GM11168 (cell line): ENCODE results near the gene L3MBTL4.

ENCODE experiments used
- in situ Hi-C: fragments of 300-500 bp; cut with MboI; formaldehyde crosslinking; loops from one replicate; pipeline ENCODE4 v1.12.0; 2022; ENCODE audit warnings: low sequenced_read_pairs; ENCODE audit not compliant: unreplicated experiment

The L3MBTL4 gene

DNA sequence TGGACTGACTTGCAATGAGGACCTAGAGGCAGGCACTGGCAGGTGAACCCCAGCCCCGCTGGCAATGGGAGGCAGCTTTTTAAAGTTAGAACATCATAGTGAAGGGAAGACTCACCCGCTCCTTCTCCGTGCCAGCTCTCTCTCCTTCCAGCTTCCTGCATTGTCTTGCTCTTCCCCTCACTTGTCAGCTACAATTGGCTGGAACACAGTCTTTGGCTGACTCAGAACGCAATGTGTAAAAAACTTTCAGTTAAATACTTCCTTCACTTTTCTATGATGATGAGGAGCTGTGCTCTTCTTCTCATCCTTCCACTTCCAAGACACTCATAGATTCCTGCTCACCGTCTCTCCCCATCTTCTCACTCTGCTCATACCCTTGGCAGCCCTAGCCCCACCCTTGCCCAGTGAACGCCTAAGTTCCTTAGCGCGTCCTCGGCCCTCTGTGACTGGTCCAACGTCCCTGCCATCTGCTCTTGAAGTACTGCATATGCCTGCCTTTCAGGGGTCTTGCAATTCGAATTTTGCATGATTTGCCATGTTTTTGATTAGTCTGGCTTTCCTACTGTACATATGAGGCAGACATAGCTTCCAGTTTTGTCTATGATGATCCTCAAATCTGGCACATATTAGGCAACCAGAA lies 401.4 kb downstream of the L3MBTL4 start:
- in situ Hi-C loops = no loop called here

DNA sequence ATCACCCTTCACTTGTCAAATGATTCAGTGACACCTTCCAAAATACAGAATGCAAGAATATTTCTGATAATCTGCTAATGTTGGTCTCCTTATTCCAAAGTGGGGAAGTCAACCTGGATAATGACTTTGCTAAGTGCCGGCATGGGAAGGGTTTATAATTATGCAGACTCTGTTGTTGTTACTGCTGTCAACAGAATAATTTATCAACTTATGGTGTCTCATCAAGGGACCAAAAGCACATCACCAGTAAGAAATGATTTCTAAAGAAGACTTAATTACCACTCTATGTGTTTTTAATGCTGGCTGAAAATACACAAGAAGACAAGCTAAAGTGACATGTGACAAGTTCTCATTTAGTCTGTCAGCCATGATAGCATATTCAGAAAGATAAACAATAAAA lies 403.8 kb downstream of the L3MBTL4 start:
- in situ Hi-C loops = no loop called here

DNA sequence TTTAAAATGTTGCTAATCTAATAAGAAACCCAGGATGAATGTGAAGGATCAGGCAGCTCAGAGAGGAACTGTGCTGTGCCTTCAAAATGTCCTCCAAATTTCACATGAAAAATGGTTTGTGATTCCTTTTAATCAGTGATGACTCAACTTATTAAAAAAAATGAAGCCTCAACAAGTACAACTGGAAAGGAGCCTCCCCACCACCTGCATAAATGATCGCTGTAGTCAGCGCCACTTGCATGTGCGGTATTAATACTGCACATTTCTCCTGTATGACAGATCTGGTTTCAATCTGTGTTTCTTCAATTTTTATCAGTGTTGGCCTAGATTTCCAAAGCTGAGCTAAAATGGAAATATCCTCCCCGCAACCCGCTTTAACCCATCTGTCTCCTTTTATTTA lies 404.4 kb downstream of the L3MBTL4 start:
- in situ Hi-C loops = no loop called here

GRCh38 chr18:6009756-6010155 lies 405.0 kb downstream of the L3MBTL4 start:
- in situ Hi-C loops = no loop called here

DNA sequence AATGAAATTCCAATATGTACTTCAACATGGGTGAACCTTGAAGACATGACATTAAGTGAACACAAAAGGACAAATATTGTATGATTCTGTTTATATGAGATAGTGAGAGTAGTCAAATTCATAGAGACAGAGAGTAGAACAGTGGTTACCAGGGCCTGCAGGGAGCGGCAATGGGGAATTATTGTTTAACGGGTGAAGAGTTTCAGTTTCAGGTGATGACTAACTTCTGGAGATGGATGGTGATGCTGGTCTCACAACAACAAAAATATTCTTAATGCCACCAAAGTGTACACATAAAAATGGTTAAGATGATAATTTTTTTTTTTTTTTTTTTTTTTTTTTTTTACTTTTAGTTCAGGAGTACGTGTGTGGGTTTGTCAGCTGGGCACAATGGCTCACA lies 410.0 kb downstream of the L3MBTL4 start:
- in situ Hi-C loops = no loop called here

- in situ Hi-C loops = no loop called here
Measured at GRCh38 chr18:6004119-6004518, 410.6 kb downstream of the L3MBTL4 start.

DNA sequence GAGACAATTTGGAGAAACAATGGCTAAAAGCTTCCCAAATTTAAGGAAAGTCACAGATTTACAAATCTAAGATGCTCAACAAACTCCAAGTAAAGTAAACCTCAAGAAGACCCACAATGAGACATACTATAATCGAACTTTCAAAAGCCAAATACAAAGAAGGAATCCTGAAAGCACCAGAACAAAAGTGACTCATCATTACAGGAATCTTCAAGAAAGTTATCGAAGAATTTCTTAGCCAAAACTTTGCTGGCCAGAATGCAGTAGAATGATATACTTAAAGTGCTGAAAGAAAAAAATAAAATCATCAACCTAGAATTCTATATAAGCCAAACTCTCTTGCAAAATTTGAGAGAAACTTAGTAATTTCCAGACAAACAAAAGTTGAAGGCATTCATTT lies 412.8 kb downstream of the L3MBTL4 start:
- in situ Hi-C loops = no loop called here

DNA sequence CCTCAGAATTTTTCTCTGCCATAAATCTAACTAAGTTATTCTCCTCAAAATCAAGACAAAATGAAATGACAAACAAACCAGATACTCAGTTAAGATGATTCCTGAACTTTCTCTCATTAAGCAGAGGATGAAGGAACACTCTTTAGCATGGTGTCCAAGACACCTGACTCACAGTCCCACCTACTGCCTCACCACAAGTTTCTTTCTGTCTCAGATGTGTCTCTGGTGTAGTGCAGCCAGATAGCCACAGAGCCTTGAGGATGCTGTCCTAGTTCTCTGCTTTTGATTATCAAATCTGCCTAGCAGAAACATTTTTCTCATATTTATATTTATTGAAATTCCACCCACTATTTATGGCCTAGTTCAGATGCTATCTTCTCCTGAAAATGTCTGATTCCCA lies 415.8 kb downstream of the L3MBTL4 start:
- in situ Hi-C loops = no loop called here

- in situ Hi-C loops = no loop called here
Measured at GRCh38 chr18:5998166-5998881, 416.4 kb downstream of the L3MBTL4 start.

- in situ Hi-C loops = no loop called here
Measured at GRCh38 chr18:5997361-5997760, 417.4 kb downstream of the L3MBTL4 start.

DNA sequence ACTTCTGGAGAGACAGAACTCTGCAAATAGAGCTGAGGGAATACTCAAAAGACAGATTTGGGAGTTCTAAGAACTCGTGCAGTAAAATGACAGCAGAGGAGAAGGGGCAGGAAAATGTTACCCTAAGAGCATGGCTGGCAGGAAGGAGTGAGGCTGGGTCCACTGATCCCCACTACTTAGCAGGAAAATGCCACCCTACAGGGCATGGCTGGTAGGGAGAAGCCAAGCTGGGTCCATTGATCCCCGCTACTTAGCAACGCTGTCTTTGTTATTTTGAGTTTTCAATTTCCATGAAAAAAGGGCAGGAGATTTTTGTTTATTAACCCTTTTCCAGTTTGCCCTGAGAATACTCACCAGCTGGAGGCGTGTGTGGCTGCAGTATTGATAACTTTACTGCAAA lies 419.1 kb downstream of the L3MBTL4 start:
- in situ Hi-C loops = no loop called here

- in situ Hi-C loops = no loop called here
Measured at GRCh38 chr18:5993938-5994337, 420.8 kb downstream of the L3MBTL4 start.

- in situ Hi-C loops = no loop called here
Measured at GRCh38 chr18:5992381-5992780, 422.3 kb downstream of the L3MBTL4 start.

GRCh38 chr18:5987249-5987648 lies 427.5 kb downstream of the L3MBTL4 start:
- in situ Hi-C loops = no loop called here

- in situ Hi-C loops = no loop called here
Measured at GRCh38 chr18:5986257-5986931, 428.3 kb downstream of the L3MBTL4 start.

GRCh38 chr18:5984245-5984644 lies 430.5 kb downstream of the L3MBTL4 start:
- in situ Hi-C loops = no loop called here

GRCh38 chr18:5983488-5983887 lies 431.2 kb downstream of the L3MBTL4 start:
- in situ Hi-C loops = no loop called here

DNA sequence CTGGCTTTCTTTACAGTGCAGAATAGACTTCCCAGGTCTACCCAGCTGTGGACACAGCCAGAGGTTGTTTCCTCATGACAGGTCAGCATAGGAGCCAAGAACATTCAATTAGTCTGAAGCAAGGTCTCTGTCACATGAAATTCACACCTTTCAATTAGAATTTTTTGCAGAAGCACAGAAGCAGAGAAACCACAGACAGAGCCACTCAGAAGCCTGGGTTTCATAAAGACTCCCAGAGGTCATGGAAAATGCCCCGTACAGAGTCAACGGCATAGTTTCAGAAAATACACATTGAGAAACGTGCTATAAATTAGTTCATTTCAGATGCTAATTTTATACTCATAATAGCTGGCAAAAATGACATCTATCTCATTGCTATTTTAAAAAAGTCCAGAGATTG lies 432.4 kb downstream of the L3MBTL4 start:
- in situ Hi-C loops = no loop called here

GRCh38 chr18:5980721-5981120 lies 434.0 kb downstream of the L3MBTL4 start:
- in situ Hi-C loops = no loop called here

- in situ Hi-C loops = no loop called here
Measured at GRCh38 chr18:5979971-5980457, 434.7 kb downstream of the L3MBTL4 start.

- in situ Hi-C loops = no loop called here
Measured at GRCh38 chr18:5979176-5979888, 435.4 kb downstream of the L3MBTL4 start.
